Neural cell (in vitro differentiated cells): ENCODE measurements around the gene RTN4RL1.

Experiments used
- EP300 ChIP-seq: fragments of 450-650 bp; conservative IDR thresholded peaks from 2 replicates; pipeline ENCODE4 v1.6.1; 2014; ENCODE audit warnings: antibody characterized with exemption, mild to moderate bottlenecking, moderate library complexity; ENCODE audit not compliant: poor library complexity, severe bottlenecking
- EZH2 ChIP-seq: fragments of 200-600, 300-800 bp; shearing (Covaris generic), sonication (generic); IDR thresholded peaks from 2 replicates; pipeline ENCODE4 v1.6.1; 2014; ENCODE audit warnings: antibody characterized with exemption, low read length, borderline replicate concordance, mild to moderate bottlenecking; ENCODE audit not compliant: insufficient read depth, poor library complexity, severe bottlenecking
- MXI1 ChIP-seq: fragments of 450-650 bp; conservative IDR thresholded peaks from 2 replicates; pipeline ENCODE4 v1.6.1; 2014; ENCODE audit warnings: antibody characterized with exemption, mild to moderate bottlenecking; ENCODE audit not compliant: poor library complexity, severe bottlenecking
- POLR2AphosphoS5 ChIP-seq: IDR thresholded peaks from 2 replicates; pipeline ENCODE4 v1.6.1; 2012
- RAD21 ChIP-seq: fragments of 450-650 bp; conservative IDR thresholded peaks from 2 replicates; pipeline ENCODE4 v1.6.1; 2014; ENCODE audit warnings: antibody characterized with exemption, mild to moderate bottlenecking, moderate library complexity
- TF ChIP-seq, protein P1 (sequence below): fragments of 450-650 bp; IDR thresholded peaks from 2 replicates; pipeline ENCODE4 v1.5.1; 2014; ENCODE audit warnings: antibody characterized with exemption, mild to moderate bottlenecking, moderate library complexity; ENCODE audit not compliant: poor library complexity, severe bottlenecking

DNA sequence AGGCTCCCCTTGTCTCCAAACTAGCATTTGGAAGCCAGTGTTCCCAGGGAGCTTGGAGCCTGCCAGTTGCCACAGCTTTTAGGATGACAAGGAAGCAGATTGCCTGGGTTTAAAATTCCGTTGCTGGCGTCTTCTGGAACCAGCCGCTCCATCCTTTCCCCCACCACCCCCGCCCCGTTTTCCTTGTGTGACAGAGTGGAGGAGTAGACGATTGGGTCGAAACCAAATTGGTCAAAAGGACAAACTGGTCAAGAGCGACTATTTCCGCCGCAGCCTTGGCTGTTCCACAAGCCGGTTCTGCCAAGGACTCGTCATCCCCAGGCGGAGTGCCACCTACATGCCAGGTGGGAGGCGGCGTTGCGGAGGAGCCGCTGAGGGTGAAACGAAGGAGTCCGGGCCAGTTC is 104.2 kb downstream of the RTN4RL1 start:
- TF ChIP-seq, protein P1, sequence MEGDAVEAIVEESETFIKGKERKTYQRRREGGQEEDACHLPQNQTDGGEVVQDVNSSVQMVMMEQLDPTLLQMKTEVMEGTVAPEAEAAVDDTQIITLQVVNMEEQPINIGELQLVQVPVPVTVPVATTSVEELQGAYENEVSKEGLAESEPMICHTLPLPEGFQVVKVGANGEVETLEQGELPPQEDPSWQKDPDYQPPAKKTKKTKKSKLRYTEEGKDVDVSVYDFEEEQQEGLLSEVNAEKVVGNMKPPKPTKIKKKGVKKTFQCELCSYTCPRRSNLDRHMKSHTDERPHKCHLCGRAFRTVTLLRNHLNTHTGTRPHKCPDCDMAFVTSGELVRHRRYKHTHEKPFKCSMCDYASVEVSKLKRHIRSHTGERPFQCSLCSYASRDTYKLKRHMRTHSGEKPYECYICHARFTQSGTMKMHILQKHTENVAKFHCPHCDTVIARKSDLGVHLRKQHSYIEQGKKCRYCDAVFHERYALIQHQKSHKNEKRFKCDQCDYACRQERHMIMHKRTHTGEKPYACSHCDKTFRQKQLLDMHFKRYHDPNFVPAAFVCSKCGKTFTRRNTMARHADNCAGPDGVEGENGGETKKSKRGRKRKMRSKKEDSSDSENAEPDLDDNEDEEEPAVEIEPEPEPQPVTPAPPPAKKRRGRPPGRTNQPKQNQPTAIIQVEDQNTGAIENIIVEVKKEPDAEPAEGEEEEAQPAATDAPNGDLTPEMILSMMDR = no peak
- TF ChIP-seq EP300 (no peak), POLR2AphosphoS5 (no peak), EZH2 (no peak), RAD21 (no peak), MXI1 (no peak)
